Thymus (tissue), 14 donors: Measurements from ENCODE around the gene KRTAP19-8. TPM values are rescaled to one million over a fixed set of nuclear protein-coding genes. Genes with fewer than 3 reads are reported as not detected.

Experiments
- DNase-seq, 9 donors: peaks; one replicate each; pipeline ENCODE4 v3.0.0-alpha.2; 2013; ENCODE audit warnings: low spot score in 9 of 9, low read depth in 6 of 9, missing footprints in 1 of 9
- H3K27ac ChIP-seq, 2 donors: one replicate each; pipeline ENCODE4 v1.5.1; 2013; ENCODE audit warnings: control low read depth in 1 of 2, low read depth in 1 of 2, low read length in 1 of 2, mild to moderate bottlenecking in 1 of 2, moderate library complexity in 1 of 2
- H3K27me3 ChIP-seq, 2 donors: one replicate each; pipeline ENCODE4 v1.5.1; 2013; ENCODE audit warnings: low read length in 1 of 2; ENCODE audit not compliant: control insufficient read depth in 2 of 2, insufficient read depth in 1 of 2
- H3K36me3 ChIP-seq, 2 donors: one replicate each; pipeline ENCODE4 v1.5.1; 2013; ENCODE audit warnings: low read length in 1 of 2, mild to moderate bottlenecking in 1 of 2, moderate library complexity in 1 of 2; ENCODE audit not compliant: control insufficient read depth in 2 of 2, insufficient read depth in 2 of 2
- H3K4me1 ChIP-seq, 2 donors: one replicate each; pipeline ENCODE4 v1.5.1; 2013; ENCODE audit warnings: low read length in 2 of 2; ENCODE audit not compliant: control insufficient read depth in 2 of 2, insufficient read depth in 2 of 2
- H3K4me3 ChIP-seq, 2 donors: one replicate each; pipeline ENCODE4 v1.5.1; 2013; ENCODE audit warnings: low read length in 2 of 2, control low read depth in 1 of 2, mild to moderate bottlenecking in 1 of 2
- H3K9me3 ChIP-seq, 2 donors: one replicate each; pipeline ENCODE4 v1.5.1; 2013; ENCODE audit warnings: low read length in 1 of 2, mild to moderate bottlenecking in 1 of 2; ENCODE audit not compliant: control insufficient read depth in 2 of 2, insufficient read depth in 1 of 2
- WGBS: extraction: QIAGEN DNeasy Blood & Tissue Kit; methylation state at CpG from one replicate; pipeline ENCODE4 v1.1.7; 2013; 5-methylcytosine and 5-hydroxymethylcytosine counted together
- long read RNA-seq, 10 donors: transcript quantifications; one replicate each; lab custom pipeline, GENCODE V29; 2026
- polyA plus RNA-seq: library from polyadenylated mRNA; stranded (reverse); fragments of 200-250 nt; gene quantifications from one replicate; pipeline ENCODE4 v1.2.3, GENCODE V29; 2013
- total RNA-seq: library from RNA; stranded (reverse); fragments of 120-200 nt; gene quantifications from one replicate; pipeline ENCODE4 v1.2.4, GENCODE V29; 2013
- donor health status: healthy.

Gene KRTAP19-8
- total RNA-seq = not detected
- not detected for polyA plus RNA-seq
- long read RNA-seq, donor 1 = 0 reads
- long read RNA-seq, donor 2 = 0 reads
- long read RNA-seq, donor 3 = 0 reads
- long read RNA-seq, donor 4 = 0 reads
- long read RNA-seq, donor 5 = 0 reads
- long read RNA-seq, donor 6 = 0 reads
- long read RNA-seq, donor 7 = 0 reads
- long read RNA-seq, donor 8 = 0 reads
- long read RNA-seq, donor 9 = 0 reads
- long read RNA-seq, donor 10 = 0 reads

- no peak for DNase-seq
- no peaks in the 10 kb centered on the region for H3K4me1 ChIP-seq
- no peaks in the 10 kb centered on the region for H3K9me3 ChIP-seq
- no peaks in the 10 kb centered on the region for H3K36me3 ChIP-seq
- no peak within 1 kb of the TSS for H3K4me3 ChIP-seq
- H3K27me3 ChIP-seq = no peaks in the 10 kb centered on the region
- 68% methylated on average over 2 of the region's 2 CpGs for WGBS
- no peak within 1 kb of the TSS for H3K27ac ChIP-seq
Measured at GRCh38 chr21:31038376-31038775, at the start of gene KRTAP19-8. Gene KRTAP19-8, minus strand, starts transcription at chr21:31038476. Its CDS starts 33 bp downstream, at chr21:31038443.

- H3K4me1 ChIP-seq = peaks cover 0 to 3% of the 10 kb centered on the region in 2 donors
- H3K4me3 ChIP-seq = no peak overlapping the region
- H3K36me3 ChIP-seq = no peaks in the 10 kb centered on the region
- no peaks in the 10 kb centered on the region for H3K27me3 ChIP-seq
- no peak overlapping the region for H3K27ac ChIP-seq
- no peaks in the 10 kb centered on the region for H3K9me3 ChIP-seq
- no peak for DNase-seq
- WGBS = 64% methylated on average over 34 of the region's 34 CpGs
Measured at GRCh38 chr21:31087639-31088473, 49.6 kb upstream of the KRTAP19-8 start.

- H3K27me3 ChIP-seq = no peaks in the 10 kb centered on the region
- no peaks in the 10 kb centered on the region for H3K9me3 ChIP-seq
- no peak overlapping the region for H3K4me3 ChIP-seq
- no peak overlapping the region for H3K27ac ChIP-seq
- DNase-seq = no peak
- H3K36me3 ChIP-seq = no peaks in the 10 kb centered on the region
- H3K4me1 ChIP-seq = peaks cover 0 to 3% of the 10 kb centered on the region in 2 donors
- 94% methylated on average over 6 of the region's 6 CpGs for WGBS
Measured at GRCh38 chr21:31084689-31085088, 46.4 kb upstream of the KRTAP19-8 start.

GRCh38 chr21:31078796-31079195 is 40.5 kb upstream of the KRTAP19-8 start:
- H3K36me3 ChIP-seq = no peaks in the 10 kb centered on the region
- no peak for DNase-seq
- H3K9me3 ChIP-seq = no peaks in the 10 kb centered on the region
- H3K27me3 ChIP-seq = no peaks in the 10 kb centered on the region
- no peak overlapping the region for H3K27ac ChIP-seq
- WGBS = 80% methylated on average over 4 of the region's 4 CpGs
- no peaks in the 10 kb centered on the region for H3K4me1 ChIP-seq
- no peak overlapping the region for H3K4me3 ChIP-seq

- no peak for DNase-seq
- Histone ChIP-seq H3K4me1 (no peaks in the 10 kb centered on the region), H3K4me3 (no peak overlapping the region), H3K27me3 (no peaks in the 10 kb centered on the region), H3K9me3 (no peaks in the 10 kb centered on the region), H3K36me3 (no peaks in the 10 kb centered on the region), H3K27ac (no peak overlapping the region)
- WGBS = 98% methylated on average over 4 of the region's 4 CpGs
Measured at GRCh38 chr21:31078216-31078615, 39.9 kb upstream of the KRTAP19-8 start.

- no peaks in the 10 kb centered on the region for H3K27me3 ChIP-seq
- no peak overlapping the region for H3K27ac ChIP-seq
- no peaks in the 10 kb centered on the region for H3K36me3 ChIP-seq
- no peaks in the 10 kb centered on the region for H3K4me1 ChIP-seq
- H3K9me3 ChIP-seq = no peaks in the 10 kb centered on the region
- 95% methylated on average over 6 of the region's 6 CpGs for WGBS
- DNase-seq = no peak
- H3K4me3 ChIP-seq = no peak overlapping the region
Measured at GRCh38 chr21:31075848-31076247, 37.6 kb upstream of the KRTAP19-8 start.

- no peak overlapping the region for H3K4me3 ChIP-seq
Measured at GRCh38 chr21:31072533-31072932, 34.3 kb upstream of the KRTAP19-8 start.

GRCh38 chr21:31064803-31065202 is 26.5 kb upstream of the KRTAP19-8 start:
- H3K4me1 ChIP-seq = no peaks in the 10 kb centered on the region
- no peaks in the 10 kb centered on the region for H3K27me3 ChIP-seq
- no peak overlapping the region for H3K4me3 ChIP-seq
- no peaks in the 10 kb centered on the region for H3K36me3 ChIP-seq
- 84% methylated on average over 3 of the region's 3 CpGs for WGBS
- H3K27ac ChIP-seq = no peak overlapping the region
- H3K9me3 ChIP-seq = no peaks in the 10 kb centered on the region
- no peak for DNase-seq

More at GRCh38 chr21:31072533-31072932, 34.3 kb upstream of the KRTAP19-8 start:
- H3K36me3 ChIP-seq = no peaks in the 10 kb centered on the region
- 86% methylated on average over 4 of the region's 4 CpGs for WGBS
- H3K27me3 ChIP-seq = no peaks in the 10 kb centered on the region
- H3K27ac ChIP-seq = no peak overlapping the region
- no peaks in the 10 kb centered on the region for H3K9me3 ChIP-seq
- H3K4me1 ChIP-seq = no peaks in the 10 kb centered on the region
- no peak for DNase-seq

- Histone ChIP-seq H3K4me1 (no peaks in the 10 kb centered on the region), H3K9me3 (no peaks in the 10 kb centered on the region), H3K27me3 (no peaks in the 10 kb centered on the region), H3K27ac (no peak overlapping the region), H3K36me3 (no peaks in the 10 kb centered on the region), H3K4me3 (no peak overlapping the region)
- WGBS = 87% methylated on average over 5 of the region's 5 CpGs
- DNase-seq = no peak
Measured at GRCh38 chr21:31052489-31053142, 14.3 kb upstream of the KRTAP19-8 start.
